Astrocyte (in vitro differentiated cells and primary cell): ENCODE data around the gene KRTAP2-4. TPM values are rescaled to one million over a fixed set of nuclear protein-coding genes. Genes with fewer than 3 reads are reported as not detected.
"Not testable (repeated sequence)": the region's sequence is repeated elsewhere in the genome, so short reads cannot be mapped to it uniquely, and the experiment has no call there.

Source experiments
- DNase-seq: peaks from one replicate; pipeline ENCODE4 v3.0.0-alpha.2; 2010; ENCODE audit warnings: low read depth
- FAIRE-seq: peaks from 2 replicates; lab custom pipeline; 2011; peaks lifted over from hg19 to GRCh38; lab: Jason Lieb, UNC
- H2AFZ ChIP-seq: 2 replicates; pipeline ENCODE4 v1.6.0; 2012; ENCODE audit warnings: low read depth, low read length, inconsistent platforms
- H3K27ac ChIP-seq: 2 replicates; pipeline ENCODE4 v1.5.1; 2011; ENCODE audit warnings: low read depth, low read length, inconsistent platforms
- H3K27me3 ChIP-seq: 2 replicates; pipeline ENCODE4 v1.6.0; 2011; ENCODE audit warnings: low read length, inconsistent platforms; ENCODE audit not compliant: insufficient read depth
- H3K36me3 ChIP-seq: 2 replicates; pipeline ENCODE4 v1.5.1; 2011; ENCODE audit warnings: low read length, inconsistent platforms; ENCODE audit not compliant: insufficient read depth
- H3K4me1 ChIP-seq: 2 replicates; pipeline ENCODE4 v1.5.1; 2011; ENCODE audit warnings: low read length, inconsistent platforms; ENCODE audit not compliant: insufficient read depth
- H3K4me2 ChIP-seq: 2 replicates; pipeline ENCODE4 v1.6.0; 2012; ENCODE audit warnings: low read length, inconsistent platforms
- H3K4me3 ChIP-seq: 2 replicates; pipeline ENCODE4 v1.5.1; 2011; ENCODE audit warnings: low read depth, mild to moderate bottlenecking, low read length, inconsistent platforms; ENCODE audit not compliant: insufficient read depth
- H3K79me2 ChIP-seq: 2 replicates; pipeline ENCODE4 v1.6.0; 2012; ENCODE audit warnings: mild to moderate bottlenecking, low read length, inconsistent platforms; ENCODE audit not compliant: insufficient read depth
- H3K9ac ChIP-seq: 2 replicates; pipeline ENCODE4 v1.6.0; 2012; ENCODE audit warnings: mild to moderate bottlenecking, low read length, inconsistent platforms
- H3K9me3 ChIP-seq: 2 replicates; pipeline ENCODE4 v1.5.1; 2012; ENCODE audit warnings: low read depth, mild to moderate bottlenecking, low read length, inconsistent platforms; ENCODE audit not compliant: insufficient read depth
- H4K20me1 ChIP-seq: 2 replicates; pipeline ENCODE4 v1.6.0; 2012; ENCODE audit warnings: low read length, inconsistent platforms; ENCODE audit not compliant: insufficient read depth
- H3K27ac Mint-ChIP-seq: one replicate; pipeline ENCODE4 v1.8.0; 2021; ENCODE audit warnings: mild to moderate bottlenecking, mixed read lengths; ENCODE audit not compliant: unreplicated experiment
- H3K27me3 Mint-ChIP-seq: one replicate; pipeline ENCODE4 v1.8.0; 2021; ENCODE audit warnings: low read depth, mixed read lengths; ENCODE audit not compliant: unreplicated experiment
- H3K36me3 Mint-ChIP-seq: one replicate; pipeline ENCODE4 v1.8.0; 2021; ENCODE audit warnings: low read depth, mixed read lengths; ENCODE audit not compliant: unreplicated experiment
- H3K4me1 Mint-ChIP-seq: one replicate; pipeline ENCODE4 v1.8.0; 2021; ENCODE audit warnings: low read depth, mixed read lengths; ENCODE audit not compliant: unreplicated experiment
- H3K4me3 Mint-ChIP-seq: one replicate; pipeline ENCODE4 v1.8.0; 2021; ENCODE audit warnings: mild to moderate bottlenecking, moderate library complexity, mixed read lengths; ENCODE audit not compliant: unreplicated experiment
- H3K9me3 Mint-ChIP-seq: one replicate; pipeline ENCODE4 v1.8.0; 2021; ENCODE audit warnings: mild to moderate bottlenecking, mixed read lengths; ENCODE audit not compliant: unreplicated experiment
- CTCF ChIP-seq: IDR thresholded peaks from 2 replicates; pipeline ENCODE4 v1.5.1; 2011; ENCODE audit warnings: low read depth, mild to moderate bottlenecking, inconsistent platforms, low read length, moderate library complexity; ENCODE audit not compliant: insufficient read depth
- EZH2 ChIP-seq: IDR thresholded peaks from 2 replicates; pipeline ENCODE4 v1.6.1; 2012; ENCODE audit warnings: mild to moderate bottlenecking, low read length, inconsistent platforms; ENCODE audit not compliant: insufficient read depth
- total RNA-seq: library from RNA; stranded (reverse); gene quantifications from 2 replicates; pipeline ENCODE4 v1.2.1, GENCODE V29; 2021

The KRTAP2-4 gene
- total RNA-seq, 1 donor from 2014 or later: not detected

DNA sequence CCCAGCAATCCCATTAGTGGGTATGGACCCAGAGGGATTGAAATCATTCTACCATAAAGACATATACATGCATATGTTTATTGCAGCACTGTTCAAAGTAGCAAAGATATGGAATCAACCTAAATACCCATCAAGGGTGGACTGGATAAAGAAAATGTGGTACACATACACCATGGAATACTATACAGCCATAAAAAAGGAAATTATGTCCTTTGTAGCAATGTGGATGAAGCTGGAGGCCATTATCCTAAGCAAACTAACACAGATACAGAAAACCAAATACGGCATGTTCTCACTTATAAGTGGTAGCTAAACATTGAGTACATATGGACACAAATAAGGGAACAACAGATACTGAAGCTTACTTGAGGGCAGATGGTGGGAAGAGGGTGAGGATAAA, 8.1 kb downstream of the KRTAP2-4 start:
- Mint-ChIP-seq H3K27ac (no peak overlapping the region), H3K9me3 (peaks cover 2% of the 10 kb centered on the region), H3K27me3 (no peaks in the 10 kb centered on the region), H3K36me3 (no peaks in the 10 kb centered on the region), H3K4me1 (peaks cover 42% of the 10 kb centered on the region), H3K4me3 (no peak overlapping the region)
- Histone ChIP-seq H3K27ac (no peak overlapping the region), H3K27me3 (no peaks in the 10 kb centered on the region), H3K36me3 (no peaks in the 10 kb centered on the region), H3K79me2 (no peaks in the 10 kb centered on the region), H3K4me2 (no peak overlapping the region), H3K4me1 (peaks cover 34% of the 10 kb centered on the region), H3K9me3 (no peaks in the 10 kb centered on the region), H3K4me3 (no peak overlapping the region), H3K9ac (no peak overlapping the region), H4K20me1 (no peaks in the 10 kb centered on the region), H2AFZ (no peak overlapping the region)
- DNase-seq (no peak), FAIRE-seq (no peak)
- no peak for TF ChIP-seq CTCF
- TF ChIP-seq EZH2: no peak

DNA sequence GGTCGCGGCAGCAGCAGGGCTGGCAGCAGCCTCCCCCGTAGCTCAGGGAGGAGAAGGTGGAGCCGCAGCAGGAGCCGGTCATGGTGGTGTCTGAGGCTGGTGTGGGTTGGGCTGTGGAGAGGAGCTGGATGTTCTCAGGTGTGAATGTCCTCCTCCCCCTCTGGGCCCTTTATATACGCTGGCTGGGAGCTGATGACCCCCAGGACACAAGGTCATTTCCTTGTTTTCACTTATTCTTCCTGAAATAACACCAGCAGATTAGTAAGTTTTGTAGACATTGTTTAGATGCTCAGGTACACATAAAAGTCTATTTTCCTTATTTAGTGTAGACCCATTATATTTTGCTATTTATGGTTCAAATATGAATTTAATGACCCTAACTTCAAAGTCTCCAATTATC, 10.5 kb downstream of the KRTAP2-4 start, which contains the start of gene KRTAP2-2:
TSS of gene KRTAP2-2 (minus strand) at position 101 of the 400 bp plus-strand sequence. CDS start at position 82, 19 bp downstream.
- not testable (repeated sequence) for H3K36me3 Mint-ChIP-seq, H3K79me2 ChIP-seq, H3K27me3 Mint-ChIP-seq, H3K27ac Mint-ChIP-seq, H3K27ac ChIP-seq, H3K36me3 ChIP-seq, H3K9ac ChIP-seq, H3K9me3 Mint-ChIP-seq, DNase-seq, H2AFZ ChIP-seq, H4K20me1 ChIP-seq, H3K4me2 ChIP-seq, FAIRE-seq, H3K9me3 ChIP-seq, H3K4me3 ChIP-seq, H3K4me3 Mint-ChIP-seq, H3K27me3 ChIP-seq
- H3K4me1 Mint-ChIP-seq: peaks cover 21% of the 10 kb centered on the region
- peaks cover 16% of the 10 kb centered on the region for H3K4me1 ChIP-seq

GRCh38 chr17:41054556-41054955, 11.1 kb downstream of the KRTAP2-4 start:
- not testable (repeated sequence) for H3K9me3 ChIP-seq, H3K9me3 Mint-ChIP-seq, FAIRE-seq, H3K36me3 Mint-ChIP-seq, H3K9ac ChIP-seq, H3K36me3 ChIP-seq, H3K4me3 ChIP-seq, H3K4me2 ChIP-seq, H3K27me3 Mint-ChIP-seq, H3K27ac Mint-ChIP-seq, H3K27ac ChIP-seq, H3K4me3 Mint-ChIP-seq, H2AFZ ChIP-seq, H3K79me2 ChIP-seq, H4K20me1 ChIP-seq, H3K27me3 ChIP-seq, DNase-seq
- peaks cover 20% of the 10 kb centered on the region for H3K4me1 Mint-ChIP-seq
- peaks cover 12% of the 10 kb centered on the region for H3K4me1 ChIP-seq
